TTC549 (cell line): ENCODE measurements around the gene ESYT2.

Source experiments
- FAIRE-seq: peaks from 2 replicates; lab custom pipeline; 2012; peaks lifted over from hg19 to GRCh38; lab: Jason Lieb, UNC

ESYT2 gene

DNA sequence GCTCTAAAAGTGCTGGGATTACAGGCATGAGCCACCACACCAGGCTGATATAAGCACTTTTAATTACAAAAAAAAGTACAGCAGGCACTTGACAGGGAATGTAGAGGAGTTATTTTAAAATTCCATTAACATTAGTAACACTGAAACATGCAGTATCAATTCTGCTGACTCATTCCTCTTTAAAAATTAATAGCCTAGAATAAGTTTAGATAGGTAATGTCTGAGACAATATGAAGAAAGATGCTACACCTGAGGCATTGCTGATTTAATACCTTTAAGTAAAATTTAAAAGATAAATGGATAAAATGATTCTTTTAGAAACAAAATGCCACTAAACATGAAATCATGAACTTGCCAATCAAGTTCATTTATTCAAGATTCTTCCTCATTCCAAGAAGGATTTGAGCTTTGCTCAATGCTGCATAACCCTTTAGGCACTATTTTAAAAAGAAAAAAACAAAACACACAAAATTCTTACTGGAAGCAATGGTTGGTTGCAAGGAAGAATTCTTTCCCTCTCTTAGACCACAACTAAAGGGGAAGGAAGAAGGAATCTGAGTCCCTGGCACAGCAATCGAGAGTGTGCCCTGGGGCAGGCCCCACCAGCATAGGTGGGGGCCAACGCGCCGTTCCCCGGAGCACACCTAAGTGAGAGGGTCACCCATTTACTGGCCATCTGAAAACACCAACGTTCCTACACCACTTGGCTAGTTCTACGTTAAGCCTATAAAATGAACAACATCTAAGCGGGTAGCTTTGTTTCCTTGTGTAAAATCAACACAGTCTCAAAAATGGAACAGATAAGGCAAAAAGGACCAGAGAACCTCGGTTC is 26.6 kb downstream of the ESYT2 start:
- FAIRE-seq, result no peak

DNA sequence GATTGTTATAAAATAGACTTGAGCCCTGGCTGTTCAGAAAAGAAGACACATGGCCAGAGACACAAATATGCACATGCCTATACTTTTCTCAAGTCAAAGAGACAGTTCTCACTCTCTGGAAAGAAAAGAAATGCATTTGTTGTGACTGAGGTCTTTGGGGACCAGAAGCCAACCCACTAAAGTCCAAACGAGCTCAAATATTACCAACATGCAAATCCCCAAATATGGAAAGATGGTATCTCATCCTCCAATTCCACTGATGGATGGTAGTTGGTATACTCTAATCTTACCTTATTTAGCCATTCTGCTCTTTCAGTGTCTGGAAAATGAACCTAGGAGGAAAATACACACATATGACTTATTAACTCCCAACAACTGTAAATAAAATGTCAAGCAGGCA is 30.6 kb downstream of the ESYT2 start:
- no peak for FAIRE-seq

DNA sequence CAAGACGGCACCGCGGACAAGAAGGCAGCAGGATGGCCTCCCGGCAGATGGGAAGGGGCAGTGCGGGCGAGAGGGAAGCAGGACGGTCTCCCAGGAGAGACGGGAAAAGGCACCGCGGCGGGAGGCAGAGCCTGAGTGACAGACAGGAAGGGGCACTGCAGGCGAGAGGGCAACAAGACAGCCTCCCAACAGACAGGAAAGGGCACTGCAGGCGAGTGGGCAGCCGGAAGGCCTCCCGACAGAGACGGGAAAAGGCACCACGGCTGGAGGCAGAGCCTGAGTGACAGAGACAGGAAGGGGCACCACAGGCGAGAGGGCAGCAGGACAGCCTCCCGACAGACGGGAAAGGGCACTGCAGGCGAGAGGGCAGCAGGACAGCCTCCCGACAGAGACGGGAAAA is 32.6 kb downstream of the ESYT2 start:
- no peak for FAIRE-seq

DNA sequence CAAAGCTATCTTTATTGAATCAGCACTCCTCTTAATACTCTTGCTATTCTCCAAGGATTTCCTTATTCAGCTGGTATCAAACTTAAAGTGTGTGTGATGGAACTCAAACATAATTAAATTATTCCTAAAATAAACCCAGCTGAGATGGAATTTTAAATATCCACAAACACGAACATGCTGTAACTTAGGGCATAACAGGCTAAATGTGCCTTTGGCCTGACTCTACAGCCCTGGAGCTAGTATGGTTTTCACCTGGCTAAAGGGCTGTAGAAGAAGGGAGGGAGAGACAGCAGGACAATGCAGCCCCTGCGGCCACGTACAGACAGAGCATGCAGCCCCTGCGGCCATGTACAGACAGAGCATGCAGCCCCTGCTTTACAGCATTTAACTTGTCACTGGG is 34.0 kb downstream of the ESYT2 start:
- FAIRE-seq, result no peak

DNA sequence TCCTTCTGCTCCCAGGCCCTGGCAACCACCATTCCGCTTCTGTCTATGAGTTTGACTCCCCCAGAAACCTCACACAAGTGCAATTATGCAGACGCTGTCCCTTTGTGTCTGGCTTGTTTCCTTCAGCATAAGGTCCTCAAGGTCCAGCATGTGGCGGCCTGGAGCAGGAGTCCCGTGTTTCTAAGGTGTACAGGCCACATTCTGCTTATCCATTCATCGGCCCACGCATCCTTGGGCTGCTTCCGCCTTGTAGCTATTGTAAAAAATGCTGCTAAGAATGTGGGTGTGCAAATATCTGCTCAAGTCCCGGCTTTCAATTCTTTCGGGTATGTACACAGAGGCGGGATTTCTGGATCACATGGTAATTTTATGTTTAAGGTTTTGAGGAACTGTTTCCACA is 38.2 kb downstream of the ESYT2 start:
- no peak for FAIRE-seq

DNA sequence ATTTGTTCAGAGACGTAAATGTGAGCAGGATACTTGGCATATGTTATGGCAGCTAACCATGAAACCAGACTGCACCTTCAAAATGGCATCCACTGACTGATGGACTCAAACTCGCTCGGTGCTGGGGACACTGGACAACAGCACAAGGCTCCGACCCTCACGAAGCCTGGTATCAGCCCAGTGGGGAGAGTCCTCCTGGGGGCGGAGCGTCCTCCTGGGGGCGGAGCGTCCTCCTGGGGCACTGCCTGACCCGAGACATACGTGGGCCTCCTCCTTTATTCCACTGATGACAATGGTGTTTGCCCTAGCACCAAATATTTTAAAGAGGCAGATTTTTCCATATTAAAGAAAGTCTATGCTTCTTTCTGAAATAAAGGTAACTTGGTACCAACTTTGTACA is 39.5 kb downstream of the ESYT2 start:
- no peak for FAIRE-seq

DNA sequence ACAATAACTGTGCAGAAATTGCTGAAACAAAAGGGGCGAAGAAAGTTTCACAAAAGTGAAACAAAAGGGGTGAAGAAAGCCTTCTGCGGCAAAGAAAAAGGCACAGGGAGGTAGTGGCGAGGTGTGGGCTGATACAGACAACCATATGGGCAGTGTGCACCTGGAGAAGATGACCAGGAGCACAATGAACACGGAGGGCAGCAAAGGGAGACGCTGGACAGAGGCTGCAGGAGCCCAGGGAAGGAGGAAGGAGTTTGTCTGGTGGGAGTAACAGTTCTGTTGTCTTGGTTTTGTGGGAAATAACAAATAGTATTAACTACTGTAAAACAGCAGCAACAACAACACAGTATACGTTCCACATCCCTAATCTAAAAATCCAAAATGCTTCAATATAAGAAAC is 42.4 kb downstream of the ESYT2 start:
- no peak for FAIRE-seq

DNA sequence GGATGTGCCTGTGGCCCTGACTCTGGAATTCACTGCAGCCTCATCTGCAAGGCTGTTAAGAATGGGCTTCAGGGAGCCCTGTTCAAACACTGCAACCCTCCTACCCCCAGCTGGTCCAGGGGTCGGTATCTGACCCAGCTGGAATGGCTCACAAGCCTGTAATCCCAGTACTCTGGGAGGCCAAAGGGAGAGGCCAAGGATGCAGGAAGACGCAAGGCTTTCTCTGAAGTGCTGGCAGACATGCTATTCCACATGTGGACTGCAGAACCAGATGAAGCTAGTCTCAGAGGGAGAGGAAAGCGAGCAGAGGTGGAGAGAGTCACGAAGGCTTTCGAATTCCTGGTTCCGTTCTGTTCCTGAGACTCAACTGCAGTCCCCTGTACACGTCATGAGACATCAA is 45.0 kb downstream of the ESYT2 start:
- FAIRE-seq, result no peak

DNA sequence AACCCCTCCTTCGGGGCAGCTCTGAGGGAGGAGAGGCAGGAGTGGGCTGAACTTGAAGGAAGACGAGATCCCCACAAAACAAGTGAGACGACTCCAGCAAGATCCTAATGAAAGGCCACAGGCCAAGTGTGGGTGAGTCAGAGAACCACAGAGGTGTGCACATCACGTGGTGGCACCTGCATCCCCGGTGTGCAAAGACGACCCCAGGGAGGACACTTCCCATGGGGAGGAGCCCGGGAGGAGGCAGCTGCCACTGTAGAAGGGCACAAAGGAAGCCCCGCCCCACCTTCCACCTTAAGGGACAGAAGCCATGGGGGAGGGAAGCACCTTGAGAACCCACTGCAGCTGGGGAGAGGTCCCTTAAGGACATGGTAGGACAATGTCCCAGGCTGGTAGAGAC is 45.7 kb downstream of the ESYT2 start:
- no peak for FAIRE-seq

DNA sequence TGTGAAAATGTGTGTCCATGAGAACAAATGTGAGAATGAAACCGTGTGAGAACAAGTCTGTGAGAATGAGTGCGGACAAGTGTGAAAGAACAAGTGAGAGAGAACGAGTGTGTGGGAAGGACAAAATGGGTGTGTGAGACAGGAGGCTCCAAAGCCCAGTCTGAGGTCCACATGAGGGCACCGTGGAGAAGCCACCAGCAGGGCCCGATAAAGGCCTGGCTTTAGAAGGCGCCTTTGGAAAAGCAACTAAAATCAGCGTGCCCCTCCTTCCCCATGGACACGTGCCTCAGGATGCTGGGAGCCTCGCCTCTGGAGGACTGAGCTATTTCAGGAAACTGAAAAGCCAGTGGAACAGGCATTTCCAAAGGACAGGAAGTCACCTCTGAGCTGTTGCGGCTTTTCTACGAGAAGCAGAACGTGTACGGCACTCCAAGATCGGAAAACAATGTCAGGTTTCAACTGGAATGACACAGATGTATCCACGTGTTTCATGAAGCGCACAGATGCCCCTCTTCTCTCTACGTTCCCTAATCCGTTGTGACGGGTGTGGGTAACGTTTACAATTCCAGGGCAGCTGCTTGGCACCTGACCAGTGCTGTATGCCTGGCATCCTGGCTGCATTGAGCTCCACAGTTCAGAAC is 46.4 kb downstream of the ESYT2 start:
- no peak for FAIRE-seq

DNA sequence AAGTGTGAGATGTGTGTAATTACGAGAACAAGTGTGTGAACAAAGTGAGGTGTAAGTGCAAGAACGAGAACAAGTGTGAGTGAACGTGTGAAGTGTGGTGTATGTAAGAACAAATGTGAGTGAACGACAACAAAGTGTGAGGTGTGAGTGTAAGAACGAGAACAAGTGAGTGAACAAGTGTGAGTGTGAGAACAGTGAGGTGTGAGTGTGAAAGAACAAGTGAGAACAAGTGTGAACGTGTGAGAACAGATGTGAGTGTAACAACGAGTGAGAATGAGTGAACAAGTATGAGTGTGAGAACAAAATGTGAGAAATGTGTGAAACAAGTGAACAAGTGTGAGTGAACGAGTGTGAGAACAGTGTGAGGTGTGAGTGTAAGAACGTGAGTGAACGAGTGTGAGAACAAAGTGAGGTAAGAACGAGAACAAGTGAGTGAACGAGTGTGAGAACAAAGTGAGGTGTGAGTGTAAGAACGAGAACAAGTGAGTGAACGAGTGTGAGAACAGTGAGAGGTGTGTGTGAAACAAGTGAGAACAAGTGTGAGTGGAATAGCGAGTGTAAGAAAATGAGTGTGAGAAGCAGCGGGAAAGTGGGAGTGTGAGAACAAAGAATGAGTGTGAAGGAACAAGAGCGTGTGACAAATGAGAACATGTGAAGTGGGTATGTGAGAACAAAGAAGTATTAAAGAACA is 47.2 kb downstream of the ESYT2 start:
- FAIRE-seq, result no peak

DNA sequence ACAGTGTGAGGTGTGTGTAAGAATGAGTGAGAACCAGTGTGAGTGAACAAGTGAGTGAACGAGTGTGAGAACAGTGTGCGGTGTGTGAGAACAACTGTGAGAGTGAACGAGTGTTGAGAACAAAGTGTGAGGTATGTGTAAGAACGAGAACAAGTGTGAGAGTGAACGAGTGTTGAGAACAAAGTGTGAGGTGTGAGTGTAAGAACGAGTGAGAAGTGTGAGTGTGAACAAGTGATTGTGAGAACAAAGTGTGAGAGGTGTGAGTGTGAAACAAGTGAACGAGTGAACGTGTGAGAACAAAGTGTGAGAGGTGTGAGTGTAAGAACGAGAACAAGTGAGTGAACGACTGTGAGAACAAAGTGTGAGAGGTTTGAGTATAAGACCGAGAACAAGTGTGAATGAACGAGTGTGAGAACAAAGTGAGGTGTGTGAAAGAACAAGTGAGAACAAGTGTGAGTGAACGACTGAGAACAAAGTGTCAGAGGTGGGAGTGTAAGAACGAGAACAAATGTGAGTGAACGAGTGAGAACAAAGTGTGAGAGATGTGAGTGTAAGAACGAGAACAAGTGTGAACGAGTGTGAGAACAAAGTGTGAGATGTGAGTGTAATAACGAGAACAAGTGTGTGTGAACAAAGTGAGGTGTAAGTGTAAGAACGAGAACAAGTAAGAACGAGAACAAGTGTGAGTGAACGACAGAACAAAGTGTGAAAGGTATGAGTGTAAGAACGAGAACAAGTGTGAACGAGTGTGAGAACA is 47.9 kb downstream of the ESYT2 start:
- no peak for FAIRE-seq

DNA sequence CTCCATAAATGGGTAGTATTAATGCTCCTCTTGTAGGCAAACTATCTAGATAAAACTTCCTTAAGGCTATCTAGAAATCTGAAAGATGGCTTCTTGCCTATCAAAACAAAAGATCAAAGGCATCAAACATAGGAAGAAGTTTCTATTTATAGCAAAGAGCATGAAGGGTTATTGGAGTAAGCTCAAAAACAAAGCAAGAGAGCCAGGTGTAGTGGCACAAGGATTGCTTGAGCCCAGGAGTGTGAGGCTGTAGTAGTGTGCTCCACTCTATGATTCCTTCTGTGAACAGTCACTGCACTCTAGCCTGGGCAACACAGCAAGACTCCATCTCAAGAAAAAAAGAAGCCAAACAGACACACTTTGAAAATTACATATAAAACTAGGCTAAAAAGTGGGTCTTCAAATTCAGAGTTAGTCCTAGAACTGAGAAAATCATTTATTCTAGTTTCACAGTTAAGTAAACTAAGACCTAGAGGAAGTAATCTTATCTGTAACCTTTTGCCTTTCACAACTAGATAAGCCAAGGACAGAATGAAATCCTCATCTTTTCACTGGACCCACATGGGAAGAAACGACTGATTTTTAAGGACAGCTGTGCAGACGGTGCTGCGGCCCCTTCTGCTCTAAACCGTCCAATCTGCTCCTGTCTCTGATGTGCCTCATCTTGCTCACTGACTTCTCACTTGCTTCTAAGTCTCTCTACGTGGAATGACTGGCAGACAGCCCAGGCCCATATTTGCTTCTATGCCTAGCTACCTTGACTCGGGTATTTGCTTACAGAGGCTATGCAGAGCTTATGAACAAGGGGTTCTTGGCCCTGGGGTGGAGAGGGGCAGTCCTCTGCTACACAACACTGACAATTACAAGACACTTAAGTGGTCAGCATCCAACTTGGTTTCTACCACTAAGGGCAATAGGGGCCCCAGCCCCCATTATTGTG is 50.0 kb downstream of the ESYT2 start:
- FAIRE-seq, result no peak

DNA sequence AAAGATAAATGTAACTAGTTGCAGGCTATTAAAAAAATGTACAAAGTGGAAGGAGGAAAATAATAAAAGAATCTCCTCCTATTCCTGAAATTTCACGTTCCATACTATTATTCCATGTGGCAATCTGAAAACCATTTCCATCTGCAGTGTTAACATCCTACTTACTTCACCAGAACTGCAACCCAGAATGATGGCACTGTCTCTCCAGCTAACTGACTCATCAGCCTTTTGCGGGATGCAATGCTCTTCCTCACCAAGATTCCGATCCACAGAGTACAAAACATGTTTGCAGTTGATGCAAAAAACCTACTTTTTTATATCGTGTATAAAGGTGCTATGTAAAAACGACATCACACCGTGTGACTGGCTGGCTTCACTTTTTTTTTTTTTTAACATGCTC is 50.8 kb downstream of the ESYT2 start:
- no peak for FAIRE-seq

DNA sequence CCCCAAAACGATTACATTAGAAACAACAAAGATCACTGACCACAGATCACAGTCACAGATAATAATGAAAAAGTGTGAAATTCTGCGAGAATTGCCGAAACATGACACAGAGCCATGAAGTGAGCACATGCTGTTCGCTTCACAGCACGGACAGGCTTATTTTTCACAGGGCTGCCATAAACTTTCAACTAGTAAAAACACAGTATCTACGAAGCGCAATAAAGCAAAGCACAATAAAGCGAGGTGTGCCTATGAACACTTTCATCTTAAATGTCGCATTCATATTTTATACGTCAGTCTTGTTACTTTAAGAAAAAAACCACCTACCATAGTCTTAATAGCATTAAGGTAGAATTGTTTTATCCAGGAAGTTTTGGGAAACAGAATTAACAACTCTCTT is 51.5 kb downstream of the ESYT2 start:
- no peak for FAIRE-seq

DNA sequence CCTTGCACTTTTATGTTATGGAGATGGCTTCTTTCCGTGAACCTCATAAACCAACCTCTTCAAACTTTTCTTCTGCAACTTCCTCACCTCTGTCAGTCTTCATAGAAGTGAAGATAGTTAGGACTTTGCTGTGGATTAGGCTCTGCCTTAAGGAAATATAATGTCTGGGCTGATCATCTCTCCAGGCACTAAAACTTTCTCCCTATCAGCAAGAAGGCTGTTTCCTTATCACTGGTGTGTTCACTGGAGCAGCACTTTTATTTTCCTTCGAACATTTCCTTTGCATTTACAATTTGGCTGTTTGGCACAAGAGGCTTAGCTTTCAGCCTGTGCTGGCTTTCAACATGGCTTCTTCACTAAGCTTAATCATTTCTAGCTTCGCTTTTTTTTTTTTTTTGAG is 52.8 kb downstream of the ESYT2 start:
- FAIRE-seq, result no peak

DNA sequence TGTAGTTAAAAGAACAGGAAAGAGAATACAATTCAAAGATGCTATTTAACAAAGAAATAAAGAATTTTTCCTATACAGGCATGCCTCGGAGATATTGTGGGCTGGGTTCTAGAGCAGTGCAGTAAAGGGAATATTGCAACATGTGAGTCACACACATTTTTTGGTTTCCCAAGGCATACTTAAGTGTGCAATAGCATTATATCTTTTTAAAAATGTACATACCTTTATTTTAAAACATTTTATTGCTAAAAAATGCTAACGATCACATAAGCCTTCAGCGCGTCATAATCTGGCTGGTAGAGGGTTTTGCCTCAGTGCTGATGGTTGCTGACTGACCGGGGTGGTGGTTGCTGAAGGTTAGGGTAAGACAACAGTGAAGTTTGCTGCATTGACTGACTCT is 54.4 kb downstream of the ESYT2 start:
- FAIRE-seq, result no peak

DNA sequence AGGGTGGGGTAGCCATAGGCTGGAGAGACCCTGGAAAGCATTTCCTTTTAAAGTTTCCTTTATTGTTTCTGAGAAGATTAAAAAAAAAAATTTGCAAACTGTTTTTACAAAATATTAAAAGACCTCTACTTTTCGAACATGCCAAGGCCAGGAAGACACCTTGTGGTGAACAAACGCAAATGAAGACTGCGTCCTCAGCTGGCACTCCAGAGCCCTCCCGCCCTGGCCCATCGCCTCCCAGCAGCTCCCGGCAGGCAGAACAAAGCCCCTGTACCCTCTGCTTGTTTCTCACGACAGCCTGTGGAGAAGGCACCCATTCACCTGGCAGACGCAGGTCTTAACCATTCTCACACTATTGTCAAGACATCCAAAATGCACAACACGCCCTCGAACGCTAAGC is 56.4 kb downstream of the ESYT2 start:
- FAIRE-seq, result no peak

DNA sequence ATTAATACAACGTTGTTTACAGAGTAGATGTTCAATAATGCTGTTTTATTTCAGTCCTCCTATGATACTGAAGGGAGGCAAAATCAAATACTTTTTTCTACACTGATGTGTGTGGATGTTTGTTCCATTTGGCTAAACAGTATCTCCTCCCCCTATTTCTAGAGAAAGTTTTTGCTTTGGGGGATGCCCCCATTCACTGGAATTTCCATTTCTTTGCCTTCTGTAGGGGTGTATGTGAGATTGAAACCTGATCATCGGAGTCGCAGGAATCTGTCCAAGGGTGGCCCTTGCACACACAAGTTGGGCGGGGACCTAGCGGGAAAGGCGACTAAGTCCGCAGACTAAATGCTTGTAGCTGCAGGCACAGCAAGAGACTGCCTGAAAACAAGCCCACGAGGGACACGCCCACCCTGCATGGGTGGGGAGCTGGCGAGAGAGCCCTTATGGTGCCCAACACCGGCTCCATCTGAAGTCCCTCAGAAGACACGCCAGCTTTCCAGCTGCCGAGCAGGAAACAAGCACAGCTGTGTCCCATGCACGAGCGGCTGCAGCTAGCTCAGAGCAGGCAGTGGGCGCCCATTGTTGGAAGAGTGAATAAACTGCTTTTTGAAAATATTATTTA is 58.0 kb downstream of the ESYT2 start:
- FAIRE-seq, result no peak

DNA sequence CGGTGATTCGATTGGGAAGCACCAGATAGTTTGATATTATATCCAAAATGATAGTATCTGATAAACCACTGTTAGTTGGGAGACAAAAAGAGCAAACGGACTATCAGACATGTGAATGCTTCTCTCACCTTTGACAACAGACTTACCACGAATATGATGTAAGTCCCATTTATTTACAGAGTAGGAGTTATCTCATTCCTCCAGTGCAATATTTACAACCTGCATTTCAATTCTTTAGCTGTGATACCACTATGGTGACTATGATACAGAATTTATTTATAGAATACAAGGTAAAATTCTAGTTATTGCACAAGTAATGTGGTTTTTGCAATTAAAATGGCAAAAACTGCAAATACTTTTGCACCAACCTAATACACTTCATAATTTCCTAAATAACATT is 61.6 kb downstream of the ESYT2 start:
- no peak for FAIRE-seq

DNA sequence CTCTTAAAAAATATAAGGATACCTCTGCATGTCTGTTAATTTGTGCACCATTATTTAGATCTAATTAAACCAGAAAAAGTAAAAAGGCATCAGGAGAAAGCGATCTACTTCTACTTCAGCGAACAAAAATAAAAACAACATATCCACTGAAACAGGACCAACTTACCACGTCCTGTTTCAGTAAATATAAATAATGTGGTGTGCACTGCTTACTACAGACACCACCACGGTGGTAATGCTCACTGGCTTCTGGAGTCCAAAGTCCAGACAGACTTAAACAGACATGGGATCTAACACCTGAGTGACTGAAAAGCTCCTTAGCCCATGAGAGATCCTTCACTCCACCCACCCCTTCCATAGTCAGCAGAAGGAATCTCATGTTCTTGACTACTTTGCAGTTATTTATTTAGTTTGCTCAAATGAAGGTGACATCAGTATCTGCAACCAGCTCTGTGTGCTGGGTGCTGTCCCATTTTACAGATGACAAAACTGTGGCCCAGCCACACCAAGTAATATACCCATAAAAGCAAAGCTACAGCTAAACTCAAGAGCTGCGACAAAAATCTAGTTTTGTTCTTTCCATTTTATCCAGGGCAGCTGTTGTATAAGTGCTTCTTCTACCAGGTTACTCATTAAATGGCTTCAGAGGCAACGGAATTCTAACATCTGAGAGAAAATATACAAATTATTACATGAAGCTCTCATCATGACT is 62.6 kb downstream of the ESYT2 start:
- no peak for FAIRE-seq
